Stimulated activated CD4-positive, alpha-beta T cell treated with anti-CD3 and anti-CD28 coated beads, Interleukin-1b, Interleukin-23, amount 100 ng/mL, for 24 hours (primary cell): ENCODE results near the gene ELP1.
"Not testable (repeated sequence)": the region's sequence is repeated elsewhere in the genome, so short reads cannot be mapped to it uniquely, and the experiment has no call there.

Source experiments
- DNase-seq, 4 experiments: peaks; one replicate each; pipeline ENCODE4 v3.0.0-alpha.2; 2020; ENCODE audit warnings: low read depth in 4 of 4, low spot score in 1 of 4

ELP1 gene

DNA sequence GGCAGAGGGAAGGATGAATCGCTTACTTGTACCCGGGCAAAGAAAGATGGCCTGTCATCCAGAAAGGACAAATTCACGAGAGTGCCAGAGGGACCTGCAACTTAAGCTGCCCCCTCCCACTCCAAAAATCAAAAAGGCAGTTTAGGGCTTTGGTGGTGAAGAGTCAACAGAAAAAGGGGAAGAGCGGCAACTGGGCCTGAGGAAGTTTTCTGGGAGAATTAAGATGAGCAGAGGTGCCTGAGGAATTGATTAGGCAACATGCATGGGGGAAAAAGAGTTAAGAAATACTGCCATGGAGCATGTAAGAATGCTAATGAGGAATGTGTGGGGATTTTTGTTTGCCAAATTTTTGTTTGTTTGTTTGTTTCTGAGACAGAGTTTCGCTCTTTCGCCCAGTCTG is 76.4 kb downstream of the ELP1 start:
- DNase-seq = no peak

DNA sequence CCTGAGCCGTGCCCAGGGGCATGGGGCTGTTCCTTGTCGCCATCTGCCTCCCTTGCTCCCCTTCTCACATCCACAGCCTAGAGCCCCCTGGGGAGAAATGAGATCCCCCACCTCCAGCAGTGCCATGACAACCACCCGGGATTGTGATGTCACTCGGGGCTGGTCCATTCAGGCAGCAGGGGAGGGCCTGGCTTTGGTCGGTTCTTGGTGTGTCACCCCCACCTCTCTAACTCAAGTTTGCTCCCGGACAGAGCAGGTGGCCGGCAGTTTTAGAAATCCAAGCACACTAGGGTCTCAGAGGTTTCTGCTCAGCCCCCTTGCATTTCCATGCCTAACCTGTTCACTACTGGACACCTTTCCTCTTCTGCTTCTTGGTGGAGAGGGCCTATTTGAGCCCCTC is 78.0 kb downstream of the ELP1 start, which contains the start of gene ACTL7B:
TSS of gene ACTL7B (minus strand) at position 99 of the 400 bp plus-strand sequence. CDS start at position 43, 56 bp downstream.
- no peak for DNase-seq

DNA sequence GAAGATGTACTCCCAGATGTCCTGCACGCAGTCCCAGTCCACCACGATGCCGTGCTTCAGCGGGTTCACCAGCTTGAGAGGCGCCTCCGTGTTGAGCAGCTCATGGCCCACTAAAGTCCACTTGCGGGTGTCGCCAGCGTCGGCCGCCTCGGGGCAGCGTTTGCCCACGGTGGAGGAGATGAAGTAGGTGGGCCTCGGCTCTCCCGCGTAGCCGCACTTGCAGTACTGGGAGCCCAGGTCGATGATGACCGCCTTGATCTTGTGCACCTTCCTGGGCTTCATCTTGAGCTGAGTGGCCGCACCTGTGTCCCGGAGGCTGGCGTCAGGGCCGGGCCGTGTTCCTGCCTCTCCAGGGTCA is 78.4 kb downstream of the ELP1 start:
- no peak for DNase-seq

DNA sequence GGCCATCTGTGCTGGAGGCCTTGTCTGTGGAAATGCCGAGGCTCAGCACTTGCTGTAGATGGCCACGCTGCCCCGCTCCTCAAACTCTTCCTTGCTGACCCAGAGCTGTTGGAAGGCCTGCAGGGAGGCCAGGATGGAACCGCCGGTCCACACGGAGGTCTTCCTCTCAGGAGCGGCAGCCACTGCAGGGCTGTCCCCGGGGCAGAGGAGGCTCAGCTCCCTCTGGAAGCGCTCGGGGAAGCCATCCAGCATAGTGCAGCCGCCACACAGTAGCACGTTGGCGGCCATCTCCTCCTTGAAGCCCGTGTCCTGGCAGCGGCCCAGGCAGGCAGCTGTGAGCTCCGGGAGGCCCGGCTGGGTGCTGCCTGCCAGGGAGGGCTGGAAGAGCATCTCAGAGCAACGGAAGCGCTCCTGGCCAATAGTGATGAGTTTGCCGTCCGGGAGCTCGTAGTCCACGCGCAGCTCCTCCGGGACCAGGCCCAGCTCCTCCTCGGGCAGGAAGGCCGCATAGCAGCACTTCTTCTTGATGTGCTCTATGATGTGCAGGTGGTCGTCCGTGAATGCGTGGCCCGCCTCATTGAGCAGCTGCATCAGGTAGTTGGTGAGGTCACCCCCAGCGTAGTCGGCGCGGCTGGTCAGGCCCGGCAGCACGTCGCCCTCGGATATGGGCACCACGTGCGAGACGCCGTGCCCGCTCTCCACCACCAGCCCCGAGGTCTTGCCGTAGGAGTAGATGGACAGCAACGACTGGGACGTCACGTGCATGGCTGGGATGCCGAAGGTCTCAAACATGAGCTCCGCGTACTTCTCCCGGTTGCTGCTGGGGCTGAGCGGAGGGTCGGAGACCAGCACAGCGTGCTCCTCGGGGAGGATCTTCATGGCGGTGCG is 79.0 kb downstream of the ELP1 start:
- DNase-seq = no peak

DNA sequence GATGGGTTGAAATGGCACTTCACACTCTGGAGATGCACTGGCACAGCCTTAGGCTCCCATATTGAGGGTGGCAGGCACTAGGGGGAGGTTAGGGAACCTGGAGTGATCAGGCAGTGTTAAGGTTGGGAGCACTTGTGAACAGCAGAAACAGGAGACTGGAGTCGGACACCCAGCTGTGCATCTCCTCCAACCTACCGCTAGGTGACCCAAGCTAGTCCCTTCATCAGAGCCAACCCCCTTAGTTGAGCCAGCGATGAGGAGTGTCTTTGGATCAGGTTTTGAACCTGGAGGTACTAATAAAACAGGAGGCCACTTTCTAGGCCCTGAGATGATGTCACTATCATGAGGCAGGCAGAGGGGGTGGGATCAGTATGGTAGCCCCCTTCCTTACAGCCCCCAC is 79.8 kb downstream of the ELP1 start:
- DNase-seq = no peak

DNA sequence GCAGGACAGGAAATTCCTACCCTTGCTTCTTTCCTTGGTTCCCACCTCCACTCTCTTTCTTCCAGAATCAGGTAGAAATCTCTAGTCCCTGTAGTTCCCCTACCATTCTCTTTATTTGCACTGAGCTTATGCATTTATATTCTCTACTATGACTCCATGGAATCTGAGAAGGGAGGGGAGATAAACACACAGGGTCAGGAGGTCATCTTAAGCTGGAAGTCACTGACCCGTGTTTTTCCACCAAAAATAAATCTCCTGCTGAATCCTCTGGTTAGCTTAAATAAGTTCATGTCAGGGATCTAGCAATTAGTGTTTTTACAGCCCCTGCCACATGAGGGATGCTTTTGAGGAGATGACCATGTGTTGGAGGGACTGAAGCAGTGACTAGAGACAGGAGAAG is 81.8 kb downstream of the ELP1 start:
- no peak for DNase-seq

DNA sequence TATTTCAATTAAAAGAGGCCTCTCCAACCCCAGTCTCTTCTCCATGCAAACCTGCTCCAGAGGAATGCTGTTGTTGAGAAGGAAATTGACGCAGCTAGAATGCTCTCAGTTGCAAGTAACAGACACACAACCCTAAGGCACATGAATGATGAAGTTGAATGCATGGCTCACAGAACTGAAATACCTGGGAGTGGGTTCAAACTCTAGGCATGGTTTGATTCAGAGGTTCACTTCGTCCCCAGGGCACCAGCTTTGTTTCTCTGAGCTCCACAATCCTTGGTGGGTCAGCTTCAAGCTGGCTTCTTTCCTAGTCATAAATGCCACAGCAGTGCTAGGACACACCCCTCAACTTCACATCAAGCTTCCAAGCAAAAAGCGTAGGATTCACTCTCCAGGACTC is 82.8 kb downstream of the ELP1 start:
- DNase-seq = no peak

DNA sequence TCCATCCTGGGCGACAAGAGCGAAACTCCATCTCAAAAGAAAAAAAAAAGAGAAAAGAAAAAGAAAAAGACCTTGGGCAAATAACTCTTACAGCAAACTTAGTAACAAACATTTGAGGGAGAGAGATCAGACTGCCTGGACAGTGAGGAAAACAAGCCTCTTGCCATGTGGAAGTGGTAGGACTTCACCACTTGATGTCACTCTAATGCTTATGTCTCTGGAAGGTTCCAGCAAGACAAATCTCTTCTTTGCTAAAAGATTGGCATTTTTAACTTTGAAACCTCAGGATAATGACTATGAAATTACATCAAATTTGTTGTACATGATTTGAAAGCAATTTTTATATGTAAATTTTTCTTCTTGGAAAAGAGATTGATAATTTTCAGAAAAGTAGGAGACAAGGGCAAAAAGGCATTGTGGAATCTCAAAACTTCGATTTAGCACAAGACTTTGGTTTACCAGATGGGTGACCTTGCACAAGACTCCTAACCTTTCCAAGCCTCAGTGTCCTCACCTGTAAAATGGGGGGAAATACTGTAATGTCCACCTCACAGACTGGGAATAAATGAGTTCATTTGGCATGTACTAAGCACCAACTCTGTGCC is 83.5 kb downstream of the ELP1 start:
- DNase-seq = no peak

DNA sequence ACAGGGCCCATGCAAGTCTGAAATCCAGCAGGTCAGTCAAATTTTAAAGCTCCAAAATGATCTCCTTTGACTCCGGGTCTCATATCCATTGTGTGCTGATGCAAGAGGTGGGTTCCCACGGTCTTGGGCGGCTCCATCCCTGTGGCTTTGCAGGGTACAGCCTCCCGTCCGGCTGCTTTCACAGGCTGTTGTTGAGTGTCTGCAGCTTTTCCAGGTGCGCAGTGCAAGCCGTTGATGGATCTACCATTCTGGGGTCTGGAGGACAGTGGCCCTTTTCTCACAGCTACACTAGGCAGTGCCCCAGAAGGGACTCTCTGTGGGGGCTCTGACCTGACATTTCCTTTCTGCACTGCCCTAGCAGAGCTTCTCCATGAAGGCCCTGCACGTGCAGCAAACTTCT is 85.6 kb downstream of the ELP1 start:
- DNase-seq = not testable (repeated sequence)

DNA sequence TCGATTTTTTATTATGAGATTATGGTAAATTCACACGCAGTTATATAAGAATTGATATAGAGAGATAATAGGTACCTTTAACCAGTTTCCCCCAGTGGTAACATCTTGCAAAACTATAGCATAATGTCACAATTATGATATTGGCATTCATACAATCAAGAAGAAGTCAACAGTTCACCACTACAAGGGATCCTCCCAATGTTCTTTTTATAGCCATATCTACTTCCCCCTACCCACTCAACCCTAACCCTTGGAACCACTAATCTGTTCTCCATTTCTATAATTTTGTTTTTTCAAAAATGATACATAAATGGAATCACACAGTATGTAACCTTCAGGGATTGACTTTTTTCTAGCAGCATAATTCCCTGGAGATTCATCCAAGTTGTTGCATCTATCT is 88.0 kb downstream of the ELP1 start:
- DNase-seq = no peak

DNA sequence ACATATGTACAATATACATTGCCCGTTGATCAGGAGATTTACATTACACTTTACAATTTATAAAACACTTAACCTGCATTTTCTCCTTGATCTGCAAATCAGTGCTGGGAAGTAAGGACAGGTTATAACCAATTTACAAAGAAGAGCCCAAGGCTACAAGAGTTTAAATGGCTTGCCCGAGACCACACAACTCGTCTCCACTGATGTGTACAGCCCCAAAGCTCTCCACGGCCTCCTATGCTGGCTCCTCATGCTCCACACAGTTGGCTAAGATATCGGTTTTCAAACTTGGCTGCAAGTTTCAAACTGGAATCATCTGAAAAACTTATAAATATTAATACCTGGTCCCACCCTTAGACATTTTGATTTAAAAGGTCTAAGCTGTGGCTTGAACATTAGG is 88.4 kb downstream of the ELP1 start:
- DNase-seq = no peak

DNA sequence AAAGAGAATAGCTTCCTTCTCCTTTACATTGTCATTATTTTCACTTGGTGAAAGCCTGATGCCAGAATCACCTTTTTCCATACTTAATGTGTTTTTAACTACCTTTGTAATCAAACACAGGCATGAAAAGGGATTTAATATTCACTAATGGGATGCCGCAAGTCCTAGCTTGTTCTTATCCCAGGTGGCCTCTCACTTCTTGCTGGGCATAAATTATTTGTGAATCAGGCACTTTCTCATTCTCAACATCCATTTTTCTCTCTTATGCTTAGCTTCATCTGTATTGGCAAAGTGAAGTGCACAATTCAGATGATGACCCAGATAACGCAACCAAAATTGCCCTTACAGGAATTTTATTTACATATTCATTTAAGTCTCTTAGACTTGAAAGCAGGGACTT is 89.1 kb downstream of the ELP1 start:
- DNase-seq = no peak

DNA sequence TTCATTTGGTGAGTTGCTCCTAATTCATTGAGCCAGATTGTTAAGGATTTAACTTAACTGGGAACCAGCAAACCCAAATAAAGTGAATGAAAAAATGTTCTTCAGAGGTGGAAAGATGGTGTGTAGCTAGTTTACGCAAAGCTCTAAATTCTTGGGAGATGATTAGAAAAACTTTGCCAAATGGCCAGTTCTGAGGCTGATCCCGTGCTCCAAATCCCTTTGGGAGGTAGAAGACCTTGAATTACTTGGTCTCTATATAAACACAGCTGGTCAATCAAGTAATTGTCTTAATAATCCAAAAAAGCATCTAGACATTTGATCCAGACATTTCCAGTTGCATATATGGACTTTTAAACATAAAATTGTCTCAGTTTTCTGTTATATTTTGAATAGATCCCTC is 89.5 kb downstream of the ELP1 start:
- no peak for DNase-seq

DNA sequence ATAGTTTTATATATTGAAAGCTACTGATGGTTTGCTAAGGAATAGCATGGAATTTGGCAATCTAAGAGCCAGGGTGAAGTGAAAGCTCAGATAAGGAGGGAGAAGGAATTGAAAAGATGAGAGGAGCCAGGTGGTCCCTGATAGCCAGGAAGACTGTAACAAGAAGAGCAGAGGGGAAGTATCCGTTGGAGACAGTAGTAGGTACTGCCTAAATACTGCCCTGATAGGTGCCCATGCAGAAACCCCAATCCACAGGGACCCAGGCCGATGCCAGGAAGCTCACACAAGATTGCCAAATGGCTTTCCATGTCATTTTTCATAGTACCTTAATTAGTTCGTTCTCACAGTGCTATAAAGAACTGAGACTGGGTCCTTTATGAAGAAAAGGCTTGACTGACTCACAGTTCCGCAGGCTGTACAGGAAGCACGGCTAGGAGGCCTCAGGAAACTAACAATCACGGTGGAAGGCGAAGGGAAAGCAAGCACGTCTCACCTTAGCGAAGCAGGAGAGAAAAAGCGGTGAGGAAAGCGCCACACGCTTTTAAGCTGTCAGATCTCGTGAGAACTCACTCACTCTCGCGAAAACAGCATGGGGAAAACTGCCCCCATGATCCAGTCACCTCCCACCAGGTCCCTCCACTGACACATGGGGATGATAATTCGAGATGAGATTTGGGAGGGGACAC is 91.2 kb downstream of the ELP1 start:
- DNase-seq = peak in 1 of 4 experiments; percentile 0

DNA sequence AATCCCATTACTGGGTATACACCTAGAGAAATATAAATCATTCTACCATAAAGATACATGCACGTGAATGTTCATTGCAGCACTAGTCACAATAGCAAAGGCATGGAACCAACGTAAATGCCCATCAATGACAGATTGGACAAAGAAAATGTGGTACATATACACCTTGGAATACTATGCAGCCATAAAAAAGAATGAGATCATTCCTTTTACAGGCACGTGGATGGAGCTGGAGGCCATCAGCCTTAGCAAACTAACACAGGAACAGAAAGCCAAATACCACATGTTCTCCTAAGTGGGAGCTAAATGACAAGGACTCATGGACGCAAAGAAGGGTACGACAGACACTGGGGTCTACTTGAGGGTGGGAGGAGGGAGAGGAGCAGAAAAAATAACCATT is 94.4 kb downstream of the ELP1 start:
- DNase-seq = not testable (repeated sequence)

DNA sequence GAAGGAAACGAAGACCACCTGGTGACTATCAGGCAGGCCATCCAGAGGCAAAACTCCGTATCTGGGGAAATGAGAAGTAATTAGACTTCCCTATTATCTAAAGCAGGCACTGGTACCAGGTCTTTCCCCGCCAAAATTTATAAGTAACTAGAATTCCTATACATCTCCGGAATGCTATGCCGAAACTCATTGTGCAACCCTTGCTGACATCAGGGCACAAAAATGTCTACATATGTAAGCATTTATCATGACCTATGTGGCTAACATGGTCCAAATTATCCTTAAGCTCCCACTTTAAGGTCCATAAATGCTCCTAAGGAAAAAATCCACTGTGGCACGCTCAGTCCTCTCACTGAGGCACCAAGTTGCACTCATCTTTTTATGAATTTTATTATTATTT is 95.9 kb downstream of the ELP1 start:
- no peak for DNase-seq

DNA sequence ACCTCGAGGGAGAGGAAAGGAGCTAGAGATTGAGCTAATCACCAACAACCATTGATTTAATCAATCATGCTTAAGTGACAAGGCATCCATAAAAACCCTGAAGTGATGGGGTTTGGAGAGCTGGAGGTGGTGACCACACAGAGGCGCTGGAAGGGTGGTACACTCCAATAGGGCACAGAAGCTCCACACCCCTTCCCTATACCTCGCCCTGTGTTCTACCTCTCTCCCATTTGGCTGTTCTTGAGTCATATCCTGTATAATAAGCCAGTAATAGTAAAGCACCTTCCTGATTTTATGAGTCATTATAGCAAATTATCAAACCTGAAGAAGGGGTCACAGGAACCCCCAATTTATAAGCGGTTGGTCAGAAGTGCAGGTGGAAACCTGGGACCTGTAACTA is 96.4 kb downstream of the ELP1 start:
- no peak for DNase-seq

DNA sequence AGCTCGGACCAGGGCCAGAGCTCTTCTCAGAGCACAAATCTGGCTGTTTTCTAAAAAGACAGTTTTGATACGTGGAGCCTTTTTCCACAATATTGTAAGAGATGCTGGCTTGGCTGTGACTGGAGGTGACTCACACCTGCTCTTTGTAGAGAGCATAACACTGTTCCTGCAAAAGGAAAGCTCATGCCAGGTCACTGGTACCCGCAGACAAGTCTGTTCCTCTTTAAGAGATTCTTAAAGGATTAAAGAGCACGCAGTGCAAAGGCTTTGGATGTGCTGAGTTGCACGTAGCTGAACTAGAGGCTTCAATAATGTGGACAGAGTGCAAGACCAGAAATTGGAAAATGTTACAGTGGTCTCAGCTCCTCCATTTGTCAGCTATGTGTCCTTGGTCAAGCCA is 97.1 kb downstream of the ELP1 start:
- no peak for DNase-seq

DNA sequence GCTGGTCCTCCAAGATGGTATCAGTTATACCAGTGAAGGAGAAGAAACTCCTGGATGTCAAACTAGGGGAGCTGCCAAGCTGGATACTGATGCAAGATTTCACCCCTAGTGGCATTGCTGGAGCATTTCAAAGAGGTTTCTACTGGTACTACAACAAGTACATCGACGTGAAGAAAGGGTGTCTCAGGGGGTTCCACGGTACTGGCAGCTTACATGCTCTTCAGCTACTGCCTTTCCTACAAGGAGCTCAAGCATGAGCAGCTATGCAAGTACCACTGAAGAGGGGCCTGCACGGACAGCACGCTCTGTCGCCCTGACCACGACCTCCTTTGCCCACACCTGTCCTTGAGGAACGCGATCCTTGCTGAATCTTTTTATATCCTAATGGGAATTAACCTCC is 97.6 kb downstream of the ELP1 start:
- no peak for DNase-seq

DNA sequence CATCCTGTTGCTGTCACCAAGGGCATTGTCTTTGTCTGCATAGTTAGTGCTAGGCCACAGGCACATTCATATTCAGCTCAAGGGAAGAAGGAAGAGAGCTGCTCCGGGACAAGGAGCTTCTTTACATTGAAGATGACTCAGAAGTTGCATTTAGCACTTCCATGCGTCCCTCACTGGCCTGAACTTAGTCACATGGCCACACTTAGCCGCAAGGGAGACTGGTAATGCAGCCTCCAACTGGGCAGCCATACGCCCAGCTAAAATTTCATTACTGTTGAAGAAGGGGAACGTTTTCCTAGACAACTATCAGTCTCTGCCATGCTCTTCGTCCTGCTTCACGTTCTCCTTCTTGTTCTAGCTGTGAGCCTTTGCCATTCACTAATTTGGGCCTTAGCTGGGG is 98.1 kb downstream of the ELP1 start:
- no peak for DNase-seq

DNA sequence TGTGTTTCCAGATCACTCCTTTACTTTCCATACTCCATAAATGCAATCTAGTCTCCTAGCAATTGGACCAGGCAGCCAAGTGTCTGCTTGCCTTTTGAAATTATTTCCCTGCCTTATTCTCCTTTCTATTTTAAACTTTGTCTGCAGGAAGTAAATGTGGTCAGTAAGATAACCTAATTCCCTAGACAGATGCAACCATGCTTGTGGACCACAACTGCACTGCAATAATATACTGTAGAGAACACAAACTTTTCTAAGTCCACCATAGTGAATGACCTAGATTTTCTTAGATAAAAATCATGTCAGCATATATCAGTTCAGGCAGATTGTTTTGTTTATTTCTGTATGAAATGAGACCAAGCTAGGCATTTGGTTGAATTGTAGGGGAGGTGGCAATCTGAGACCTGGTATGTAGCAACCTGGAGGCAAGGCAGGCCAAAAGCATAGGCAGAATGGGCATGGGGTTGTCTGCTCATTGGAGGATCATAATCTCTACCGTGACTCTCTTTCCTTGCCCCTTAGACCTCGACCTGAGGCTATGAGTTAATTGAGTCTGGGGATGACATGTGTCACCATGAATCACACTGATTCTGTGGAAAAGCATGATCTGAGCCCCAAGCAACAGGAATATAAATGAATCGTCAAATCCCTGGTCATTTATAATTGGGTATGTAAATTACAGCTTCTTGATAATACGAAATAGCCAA is 98.8 kb downstream of the ELP1 start:
- DNase-seq = no peak

DNA sequence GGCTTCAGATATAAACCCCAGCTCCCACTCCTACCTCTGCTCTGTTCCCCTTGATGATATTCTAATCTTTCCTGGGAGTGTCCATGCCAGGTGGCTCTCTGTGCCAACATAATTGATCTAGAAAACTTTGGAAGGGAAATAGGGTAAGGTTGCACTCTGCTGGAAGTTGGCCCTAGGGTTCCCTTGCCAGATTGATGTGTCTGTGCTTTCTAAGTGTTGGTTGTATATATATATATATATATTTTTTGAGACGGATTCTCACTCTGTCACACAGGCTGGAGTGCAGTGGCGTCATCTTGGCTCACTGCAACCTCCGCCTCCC is 101.8 kb downstream of the ELP1 start:
- no peak for DNase-seq
